ENCODE results near the gene PRELP. TPM values are rescaled to one million over a fixed set of nuclear protein-coding genes. Genes with fewer than 3 reads are reported as not detected.
A peak's percentile ranks its signal among the peaks of the same experiment; 100 is the strongest.

Gene PRELP
- 2.9 and 3.4 TPM in 2 replicates for total RNA-seq
- long read RNA-seq, full-length matches to known transcripts, result 2 of 2 reads
- long read RNA-seq, partial matches to known transcripts, result 0 of 2 reads
- long read RNA-seq, other reads (novel, unspliced or antisense), result 0 of 2 reads

GRCh38 chr1:203475012-203475981 lies at the start of gene PRELP:
Gene PRELP, plus strand, starts transcription at chr1:203475806. Its CDS starts 7,379 bp downstream, at chr1:203483185.
- peaks cover 34% of the 10 kb centered on the region for H3K4me1 Mint-ChIP-seq
- H3K9me3 Mint-ChIP-seq, result no peaks in the 10 kb centered on the region
- H3K27me3 Mint-ChIP-seq (ENCODE audit: low read depth), result no peaks in the 10 kb centered on the region
- no peaks in the 10 kb centered on the region for H3K36me3 Mint-ChIP-seq (ENCODE audit: low read depth)
- H3K4me3 Mint-ChIP-seq, result peak within 1 kb of the TSS; percentile 63
- TF ChIP-seq CTCF (conservative IDR thresholded peaks at IDR 0.05), result no peak
- DNase-seq (ENCODE audit: low read depth, low spot score), result no peak
- H3K27ac Mint-ChIP-seq (ENCODE audit: unreplicated experiment), result peak within 1 kb of the TSS; percentile 89

- peaks cover 3% of the 10 kb centered on the region for H3K27me3 Mint-ChIP-seq (ENCODE audit: low read depth)
- no peak for TF ChIP-seq CTCF (conservative IDR thresholded peaks at IDR 0.05)
- H3K27ac Mint-ChIP-seq (ENCODE audit: unreplicated experiment), result no peak overlapping the region
- DNase-seq (ENCODE audit: low read depth, low spot score), result no peak
- no peaks in the 10 kb centered on the region for H3K36me3 Mint-ChIP-seq (ENCODE audit: low read depth)
- no peaks in the 10 kb centered on the region for H3K9me3 Mint-ChIP-seq
- H3K4me3 Mint-ChIP-seq, result no peak overlapping the region
- H3K4me1 Mint-ChIP-seq, result peaks cover 24% of the 10 kb centered on the region
Observed at GRCh38 chr1:203426366-203426765, 49.2 kb upstream of the PRELP start.

- Mint-ChIP-seq H3K27ac (ENCODE audit: unreplicated experiment) (no peak overlapping the region), H3K4me3 (no peak overlapping the region), H3K9me3 (no peaks in the 10 kb centered on the region), H3K4me1 (peaks cover 24% of the 10 kb centered on the region), H3K36me3 (ENCODE audit: low read depth) (no peaks in the 10 kb centered on the region), H3K27me3 (ENCODE audit: low read depth) (peaks cover 3% of the 10 kb centered on the region)
- TF ChIP-seq CTCF (conservative IDR thresholded peaks at IDR 0.05), result no peak
- DNase-seq (ENCODE audit: low read depth, low spot score), result no peak
Observed at GRCh38 chr1:203426870-203427269, 48.7 kb upstream of the PRELP start.

- Mint-ChIP-seq H3K27me3 (ENCODE audit: low read depth) (peaks cover 3% of the 10 kb centered on the region), H3K27ac (ENCODE audit: unreplicated experiment) (no peak overlapping the region), H3K9me3 (no peaks in the 10 kb centered on the region), H3K4me1 (peaks cover 24% of the 10 kb centered on the region), H3K4me3 (no peak overlapping the region), H3K36me3 (ENCODE audit: low read depth) (no peaks in the 10 kb centered on the region)
- TF ChIP-seq CTCF (conservative IDR thresholded peaks at IDR 0.05), result no peak
- no peak for DNase-seq (ENCODE audit: low read depth, low spot score)
Observed at GRCh38 chr1:203427451-203427850, 48.2 kb upstream of the PRELP start.

GRCh38 chr1:203428981-203429599 lies 46.5 kb upstream of the PRELP start:
- peaks cover 3% of the 10 kb centered on the region for H3K27me3 Mint-ChIP-seq (ENCODE audit: low read depth)
- H3K9me3 Mint-ChIP-seq, result no peaks in the 10 kb centered on the region
- no peak for DNase-seq (ENCODE audit: low read depth, low spot score)
- no peaks in the 10 kb centered on the region for H3K36me3 Mint-ChIP-seq (ENCODE audit: low read depth)
- peaks cover 24% of the 10 kb centered on the region for H3K4me1 Mint-ChIP-seq
- peak overlapping the region; percentile 44 for H3K27ac Mint-ChIP-seq (ENCODE audit: unreplicated experiment)
- no peak overlapping the region for H3K4me3 Mint-ChIP-seq
- TF ChIP-seq CTCF (conservative IDR thresholded peaks at IDR 0.05), result no peak
